ENCODE data around the gene KIF13A.

KIF13A gene

DNA sequence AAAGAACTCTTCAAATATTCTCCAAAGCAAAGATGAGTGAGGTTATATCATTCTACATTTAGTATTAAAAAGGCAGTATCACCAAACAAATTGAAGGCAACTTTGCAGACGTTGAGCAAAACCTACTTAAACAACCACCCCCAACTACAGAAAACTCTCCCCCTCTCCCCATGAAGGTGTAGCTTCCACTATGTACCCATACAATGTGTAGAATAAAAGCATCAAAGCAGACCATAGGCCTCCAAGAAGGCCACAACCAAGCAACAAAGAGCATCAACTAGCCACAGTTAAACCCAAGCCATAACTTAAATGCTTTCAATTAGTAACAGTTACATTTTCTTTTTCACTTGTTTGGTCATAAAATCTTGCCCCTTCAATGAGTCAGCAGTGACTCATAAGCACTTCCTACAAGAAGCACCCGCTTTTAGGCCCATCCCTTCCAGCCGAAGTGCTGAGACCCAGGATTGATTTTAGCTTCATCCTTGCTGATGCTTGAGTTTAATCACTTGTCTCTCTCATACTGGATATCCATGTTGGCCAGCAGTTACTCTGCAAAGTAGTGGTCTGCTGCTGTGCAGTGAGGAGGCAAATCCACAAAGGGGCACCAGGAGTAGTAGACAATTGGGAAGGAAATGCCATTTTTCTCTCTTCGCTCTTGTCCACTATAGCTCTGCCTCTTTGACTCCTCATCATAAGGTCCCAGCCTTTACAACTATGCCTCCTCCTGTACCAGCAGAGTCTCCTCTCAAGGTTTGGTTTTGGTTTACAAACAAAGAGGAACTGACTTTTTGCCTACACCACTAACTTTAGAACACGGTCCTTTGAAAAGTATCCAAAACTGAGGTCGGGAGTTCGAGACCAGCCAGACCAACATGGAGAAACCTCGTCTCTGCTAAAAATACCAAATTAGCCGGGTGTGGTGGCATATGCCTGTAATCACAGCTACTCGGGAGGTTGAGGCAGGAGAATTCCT is 272.3 kb downstream of the KIF13A start:
- no peak for DNase-seq

DNA sequence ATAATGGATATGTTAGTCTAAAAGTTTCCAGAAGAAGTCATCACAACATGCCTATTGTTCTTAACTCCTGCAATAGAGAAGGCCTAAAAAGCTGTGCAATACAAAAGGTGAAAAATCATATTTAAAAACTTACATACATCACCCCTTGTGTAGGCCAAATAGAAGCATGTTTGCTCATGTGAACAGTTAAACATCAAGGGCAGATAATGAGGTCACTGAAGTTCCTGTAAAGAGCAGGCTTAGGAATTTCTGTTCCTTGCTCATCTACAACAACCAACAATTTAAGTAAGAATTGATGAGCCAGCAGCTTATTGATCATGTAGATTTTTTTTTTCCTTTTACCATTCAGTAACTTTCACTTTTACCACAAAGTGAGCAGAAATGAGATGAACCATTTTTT is 273.3 kb downstream of the KIF13A start:
- DNase-seq = no peak

DNA sequence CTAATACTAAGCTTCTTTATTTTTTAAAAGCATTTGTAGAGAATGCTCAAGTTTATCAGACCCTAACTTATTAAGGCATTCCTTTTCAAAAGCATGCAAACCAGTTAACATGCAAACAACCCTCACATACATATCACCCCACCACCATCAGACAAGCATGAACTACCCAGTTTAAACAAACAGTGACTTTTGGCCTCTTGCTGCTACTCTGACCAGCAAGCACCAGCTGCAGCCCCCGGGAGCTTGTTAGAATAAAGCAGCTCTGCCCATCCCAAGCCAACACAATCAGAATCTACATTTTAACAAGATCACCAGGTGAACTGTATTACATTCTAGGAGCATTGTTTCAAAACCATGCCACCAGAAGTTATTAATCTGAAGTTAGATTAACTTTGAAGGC is 274.9 kb downstream of the KIF13A start:
- no peak for DNase-seq

DNA sequence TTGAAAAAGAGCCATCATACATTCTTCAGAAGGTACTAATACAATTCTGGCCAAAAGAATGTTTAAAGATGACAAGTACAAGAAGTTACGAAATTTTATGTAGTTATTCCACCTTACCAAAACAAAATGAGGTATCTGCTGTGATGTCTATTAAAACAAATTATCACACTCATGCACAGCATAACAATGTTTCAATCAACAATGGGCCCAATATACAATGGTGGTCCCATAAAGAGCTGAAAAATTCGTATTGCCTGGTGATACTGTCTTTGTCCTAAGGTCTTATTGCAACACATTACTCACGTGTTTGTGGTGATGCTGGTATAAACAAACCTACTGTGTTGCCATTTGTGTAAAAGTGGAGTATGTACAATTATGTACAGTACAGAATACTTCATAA is 277.1 kb downstream of the KIF13A start:
- DNase-seq = no peak

DNA sequence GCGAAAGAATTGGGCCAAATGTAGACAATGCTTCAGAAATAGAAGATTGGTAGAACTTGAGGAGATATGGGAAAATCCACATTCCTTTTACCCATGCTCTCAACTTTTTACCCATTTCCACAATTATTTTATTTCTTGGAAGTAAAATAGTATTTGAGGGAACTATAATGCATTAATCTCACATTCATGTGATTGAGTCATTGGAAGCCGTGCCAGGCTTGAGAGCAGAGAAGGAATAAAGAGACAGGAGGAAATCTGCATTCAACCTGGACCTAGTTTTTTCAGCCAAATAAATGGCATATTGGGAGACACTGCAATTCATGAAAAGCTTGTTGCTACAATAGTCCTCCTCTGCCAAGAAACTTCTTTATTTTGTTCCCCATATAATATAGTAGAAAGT is 278.0 kb downstream of the KIF13A start:
- DNase-seq = no peak

All from C1 segment of cervical spinal cord (tissue), 14 donors.